ENCODE data around the gene PRKAR2A. TPM values are rescaled to one million over a fixed set of nuclear protein-coding genes. Genes with fewer than 3 reads are reported as not detected.

The PRKAR2A gene
- polyA plus RNA-seq, 2 of the 4 experiments (the other 2 are of a cell fraction), result 15.3 to 17.2 TPM

DNA sequence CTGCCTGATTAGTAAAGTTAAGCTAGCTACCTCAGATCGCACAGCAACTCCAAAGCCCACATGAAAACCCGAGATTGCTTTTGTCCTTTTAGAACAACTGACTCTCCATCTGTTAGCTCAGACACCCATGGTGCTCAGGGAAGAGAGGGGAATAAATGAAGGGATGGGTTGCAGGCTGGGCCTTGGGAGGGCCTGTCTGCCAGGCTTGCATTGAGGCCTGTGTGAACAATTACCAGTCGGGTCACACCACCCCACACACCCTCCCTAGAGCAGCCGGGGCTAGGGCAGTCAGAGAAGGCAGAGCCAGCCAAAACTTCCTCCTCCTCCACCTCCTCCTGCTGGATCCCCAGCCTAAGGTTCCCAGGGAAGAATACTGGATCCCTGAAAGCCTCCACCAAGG, 8.8 kb upstream of the PRKAR2A start (continued):
- TF ChIP-seq FOSL2 (IDR thresholded peaks at IDR 0.05) (no peak), FOSL2 (CRISPR knock-in tag; IDR thresholded peaks at IDR 0.05) (no peak), TFCP2L1 (CRISPR knock-in tag; IDR thresholded peaks at IDR 0.05) (no peak), GATA3 (IDR thresholded peaks at IDR 0.05; ENCODE audit: borderline replicate concordance) (no peak), ZSCAN20 (CRISPR knock-in tag; IDR thresholded peaks at IDR 0.05) (no peak)
- TF ChIP-seq, protein P1, sequence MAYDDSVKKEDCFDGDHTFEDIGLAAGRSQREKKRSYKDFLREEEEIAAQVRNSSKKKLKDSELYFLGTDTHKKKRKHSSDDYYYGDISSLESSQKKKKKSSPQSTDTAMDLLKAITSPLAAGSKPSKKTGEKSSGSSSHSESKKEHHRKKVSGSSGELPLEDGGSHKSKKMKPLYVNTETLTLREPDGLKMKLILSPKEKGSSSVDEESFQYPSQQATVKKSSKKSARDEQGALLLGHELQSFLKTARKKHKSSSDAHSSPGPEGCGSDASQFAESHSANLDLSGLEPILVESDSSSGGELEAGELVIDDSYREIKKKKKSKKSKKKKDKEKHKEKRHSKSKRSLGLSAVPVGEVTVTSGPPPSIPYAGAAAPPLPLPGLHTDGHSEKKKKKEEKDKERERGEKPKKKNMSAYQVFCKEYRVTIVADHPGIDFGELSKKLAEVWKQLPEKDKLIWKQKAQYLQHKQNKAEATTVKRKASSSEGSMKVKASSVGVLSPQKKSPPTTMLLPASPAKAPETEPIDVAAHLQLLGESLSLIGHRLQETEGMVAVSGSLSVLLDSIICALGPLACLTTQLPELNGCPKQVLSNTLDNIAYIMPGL (CRISPR knock-in tag; IDR thresholded peaks at IDR 0.05; ENCODE audit: borderline replicate concordance), result no peak

DNA sequence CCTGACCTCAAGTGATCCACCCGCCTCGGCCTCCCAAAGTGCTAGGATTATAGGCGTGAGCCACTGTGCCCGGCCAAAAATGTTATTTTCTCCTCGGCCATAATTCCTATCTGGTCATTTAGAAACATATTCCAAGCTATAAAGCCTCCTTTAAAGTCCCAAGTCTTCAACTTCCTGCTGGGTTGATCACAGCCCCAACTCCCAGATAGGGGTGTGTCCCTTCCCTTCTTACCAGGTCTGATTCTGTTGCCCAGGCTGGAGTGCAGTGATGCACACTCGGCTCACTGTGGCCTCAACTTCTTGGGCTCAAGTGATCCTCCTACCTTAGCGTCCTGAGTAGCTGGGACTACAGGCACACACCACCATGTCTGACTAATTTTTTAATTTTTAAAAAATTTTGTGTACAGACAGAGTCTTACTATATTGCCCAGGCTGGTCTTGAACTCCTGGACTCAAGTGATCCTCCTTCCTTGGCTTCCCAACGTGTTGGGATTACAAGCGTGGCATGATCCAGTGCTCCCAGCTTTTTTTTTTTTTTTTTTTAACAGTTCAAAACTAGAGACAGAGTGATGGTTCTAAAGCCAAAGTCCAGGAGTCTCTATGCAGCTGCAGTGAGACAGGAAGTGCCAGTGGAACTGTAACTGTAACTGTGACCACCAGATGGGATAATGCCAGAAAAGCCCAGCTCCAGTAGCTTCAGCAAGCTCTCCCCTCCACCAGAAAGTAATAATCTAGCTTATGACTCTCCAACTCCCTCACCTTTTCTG, 8.2 kb upstream of the PRKAR2A start:
- Histone ChIP-seq H3K4me1 (no peaks in the 10 kb centered on the region), H3K4me2 (no peak overlapping the region), H3K9me3 (no peaks in the 10 kb centered on the region), H3K27ac (no peak overlapping the region), H3K4me3 (no peak overlapping the region)
- no peak for FAIRE-seq
- TF ChIP-seq HEYL (CRISPR knock-in tag; IDR thresholded peaks at IDR 0.05), result no peak
- TF ChIP-seq POLR2AphosphoS2 (conservative IDR thresholded peaks at IDR 0.05; ENCODE audit: low read length), result no peak
- no peak for TF ChIP-seq EP300 (IDR thresholded peaks at IDR 0.05)
- no peak for TF ChIP-seq RFX5 (IDR thresholded peaks at IDR 0.05)
- TF ChIP-seq HOXB5 (CRISPR knock-in tag; IDR thresholded peaks at IDR 0.05), result no peak
- TF ChIP-seq RAD21 (conservative IDR thresholded peaks at IDR 0.05 in 1 of 2, IDR thresholded peaks at IDR 0.05 in 1 of 2), result no peak
- TF ChIP-seq FOSB (CRISPR knock-in tag; IDR thresholded peaks at IDR 0.05), result no peak
- no peak for TF ChIP-seq RCOR1 (IDR thresholded peaks at IDR 0.05; ENCODE audit: low read depth, low read length)
- no peak for TF ChIP-seq HDAC2 (IDR thresholded peaks at IDR 0.05)
- no peak for TF ChIP-seq SMC3 (IDR thresholded peaks at IDR 0.05)
- TF ChIP-seq, protein P2, sequence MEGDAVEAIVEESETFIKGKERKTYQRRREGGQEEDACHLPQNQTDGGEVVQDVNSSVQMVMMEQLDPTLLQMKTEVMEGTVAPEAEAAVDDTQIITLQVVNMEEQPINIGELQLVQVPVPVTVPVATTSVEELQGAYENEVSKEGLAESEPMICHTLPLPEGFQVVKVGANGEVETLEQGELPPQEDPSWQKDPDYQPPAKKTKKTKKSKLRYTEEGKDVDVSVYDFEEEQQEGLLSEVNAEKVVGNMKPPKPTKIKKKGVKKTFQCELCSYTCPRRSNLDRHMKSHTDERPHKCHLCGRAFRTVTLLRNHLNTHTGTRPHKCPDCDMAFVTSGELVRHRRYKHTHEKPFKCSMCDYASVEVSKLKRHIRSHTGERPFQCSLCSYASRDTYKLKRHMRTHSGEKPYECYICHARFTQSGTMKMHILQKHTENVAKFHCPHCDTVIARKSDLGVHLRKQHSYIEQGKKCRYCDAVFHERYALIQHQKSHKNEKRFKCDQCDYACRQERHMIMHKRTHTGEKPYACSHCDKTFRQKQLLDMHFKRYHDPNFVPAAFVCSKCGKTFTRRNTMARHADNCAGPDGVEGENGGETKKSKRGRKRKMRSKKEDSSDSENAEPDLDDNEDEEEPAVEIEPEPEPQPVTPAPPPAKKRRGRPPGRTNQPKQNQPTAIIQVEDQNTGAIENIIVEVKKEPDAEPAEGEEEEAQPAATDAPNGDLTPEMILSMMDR (IDR thresholded peaks at IDR 0.05), result no peak
- no peak for TF ChIP-seq MAFK (IDR thresholded peaks at IDR 0.05; ENCODE audit: partially characterized antibody)
- no peak for TF ChIP-seq CBX2 (IDR thresholded peaks at IDR 0.05; ENCODE audit: borderline replicate concordance, low read depth)
- TF ChIP-seq FOXS1 (CRISPR knock-in tag; IDR thresholded peaks at IDR 0.05), result no peak
- TF ChIP-seq POLR2A (IDR thresholded peaks at IDR 0.05; ENCODE audit: low read length), result no peak
- ChIA-PET CTCF (no interaction called here), POLR2A (no interaction called here)
- WGBS (ENCODE audit: missing lambda C conversion rate), result 87% methylated on average over 9 of the region's 9 CpGs
- ATAC-seq, result no peak
- no peak for DNase-seq (ENCODE audit: low read depth in 1 of 2, low spot score in 1 of 2)

DNA sequence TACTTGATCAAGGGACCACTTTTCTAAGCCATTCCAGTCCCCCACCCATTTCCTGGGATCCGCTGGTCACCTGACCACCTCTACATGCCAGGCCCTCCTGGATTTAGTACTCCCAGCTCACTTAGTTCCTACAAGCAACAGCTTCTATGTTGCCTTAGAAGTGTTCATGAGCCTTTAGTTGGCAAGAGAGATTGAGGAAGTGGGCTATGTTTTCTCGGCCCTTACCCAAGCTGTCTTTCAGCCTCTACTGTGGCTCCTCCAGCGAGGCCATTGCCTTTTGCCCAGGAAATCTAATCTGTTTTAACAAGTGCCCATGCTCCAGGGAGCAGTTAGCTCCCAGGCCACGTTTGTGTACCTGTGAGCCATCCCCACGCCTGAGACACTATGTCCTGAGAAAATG, 4.5 kb upstream of the PRKAR2A start:
- no peaks in the 10 kb centered on the region; the same call in 2 of the 3 replicates for H3K4me1 ChIP-seq
- DNase-seq (ENCODE audit: low read depth in 1 of 2, low spot score in 1 of 2) (no peak), ATAC-seq (no peak), FAIRE-seq (no peak)
- no peak overlapping the region for H3K4me2 ChIP-seq
- H3K9me3 ChIP-seq, result no peaks in the 10 kb centered on the region
- H3K4me3 ChIP-seq, result no peak overlapping the region
- H3K27ac ChIP-seq, result no peak overlapping the region
- TF ChIP-seq, protein P3, sequence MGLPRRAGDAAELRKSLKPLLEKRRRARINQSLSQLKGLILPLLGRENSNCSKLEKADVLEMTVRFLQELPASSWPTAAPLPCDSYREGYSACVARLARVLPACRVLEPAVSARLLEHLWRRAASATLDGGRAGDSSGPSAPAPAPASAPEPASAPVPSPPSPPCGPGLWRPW (IDR thresholded peaks at IDR 0.05), result no peak
- TF ChIP-seq CEBPB (IDR thresholded peaks at IDR 0.05) (no peak), HDAC2 (IDR thresholded peaks at IDR 0.05) (no peak), RAD21 (conservative IDR thresholded peaks at IDR 0.05 in 1 of 2, IDR thresholded peaks at IDR 0.05 in 1 of 2) (no peak), CHD4 (IDR thresholded peaks at IDR 0.05; ENCODE audit: borderline replicate concordance) (no peak), MAFK (IDR thresholded peaks at IDR 0.05; ENCODE audit: partially characterized antibody) (no peak), FOSL2 (IDR thresholded peaks at IDR 0.05) (no peak), FOSL2 (CRISPR knock-in tag; IDR thresholded peaks at IDR 0.05) (no peak), SREBF2 (IDR thresholded peaks at IDR 0.05) (no peak)
- TF ChIP-seq, protein P4, sequence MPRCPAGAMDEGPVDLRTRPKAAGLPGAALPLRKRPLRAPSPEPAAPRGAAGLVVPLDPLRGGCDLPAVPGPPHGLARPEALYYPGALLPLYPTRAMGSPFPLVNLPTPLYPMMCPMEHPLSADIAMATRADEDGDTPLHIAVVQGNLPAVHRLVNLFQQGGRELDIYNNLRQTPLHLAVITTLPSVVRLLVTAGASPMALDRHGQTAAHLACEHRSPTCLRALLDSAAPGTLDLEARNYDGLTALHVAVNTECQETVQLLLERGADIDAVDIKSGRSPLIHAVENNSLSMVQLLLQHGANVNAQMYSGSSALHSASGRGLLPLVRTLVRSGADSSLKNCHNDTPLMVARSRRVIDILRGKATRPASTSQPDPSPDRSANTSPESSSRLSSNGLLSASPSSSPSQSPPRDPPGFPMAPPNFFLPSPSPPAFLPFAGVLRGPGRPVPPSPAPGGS (IDR thresholded peaks at IDR 0.05), result no peak
- ChIA-PET POLR2A (no interaction called here), CTCF (no interaction called here)
- 78% methylated on average over 4 of the region's 5 CpGs for WGBS (ENCODE audit: missing lambda C conversion rate)
